ENCODE results near the gene NDUFA13. TPM values are rescaled to one million over a fixed set of nuclear protein-coding genes. Genes with fewer than 3 reads are reported as not detected.

Gene NDUFA13
- polyA plus RNA-seq, 4 donors: 161 to 320 (median 247) TPM

DNA sequence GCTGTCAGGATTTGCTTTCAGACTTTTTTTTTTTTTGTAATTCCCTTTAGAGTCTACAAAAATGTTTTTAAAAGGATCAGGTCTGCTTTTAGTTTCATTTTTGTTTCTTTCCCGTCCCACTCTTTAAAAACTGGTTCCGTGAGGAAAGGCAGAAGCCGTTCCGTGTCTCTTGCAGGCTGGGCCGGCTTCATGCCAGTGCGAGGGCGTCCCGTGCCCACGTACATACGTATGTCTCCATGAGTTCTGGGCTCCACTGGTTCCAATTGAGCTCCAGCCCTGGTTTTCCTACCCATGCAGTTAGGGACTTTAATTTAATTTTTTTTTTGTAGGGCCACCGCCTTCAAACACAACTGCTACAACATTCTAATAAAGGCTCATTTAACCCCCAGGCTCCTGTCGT lies 9.4 kb upstream of the NDUFA13 start:
- no peak for DNase-seq (ENCODE audit: low read depth in 4 of 4, low spot score in 3 of 4)

DNA sequence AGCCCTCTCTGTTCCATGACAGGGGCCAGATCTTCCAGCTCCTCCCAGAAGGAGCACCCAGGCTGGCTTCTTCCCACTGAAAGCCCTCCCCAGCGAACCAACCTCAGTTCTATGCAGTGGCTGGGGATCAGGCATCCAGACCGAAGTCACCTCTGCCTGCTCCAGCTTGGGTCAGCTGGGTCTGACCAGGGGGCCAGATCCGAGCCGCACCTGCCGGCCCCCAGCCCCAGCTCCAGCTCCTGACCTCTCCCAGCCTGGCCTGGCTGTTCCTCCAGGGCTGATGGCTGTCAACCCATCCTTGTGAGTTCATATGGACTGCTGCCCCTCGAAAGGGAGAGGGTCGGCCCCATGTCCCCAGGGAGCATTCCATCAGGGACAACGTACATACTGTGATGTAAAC lies 8.7 kb upstream of the NDUFA13 start:
- DNase-seq (ENCODE audit: low read depth in 4 of 4, low spot score in 3 of 4): no peak

DNA sequence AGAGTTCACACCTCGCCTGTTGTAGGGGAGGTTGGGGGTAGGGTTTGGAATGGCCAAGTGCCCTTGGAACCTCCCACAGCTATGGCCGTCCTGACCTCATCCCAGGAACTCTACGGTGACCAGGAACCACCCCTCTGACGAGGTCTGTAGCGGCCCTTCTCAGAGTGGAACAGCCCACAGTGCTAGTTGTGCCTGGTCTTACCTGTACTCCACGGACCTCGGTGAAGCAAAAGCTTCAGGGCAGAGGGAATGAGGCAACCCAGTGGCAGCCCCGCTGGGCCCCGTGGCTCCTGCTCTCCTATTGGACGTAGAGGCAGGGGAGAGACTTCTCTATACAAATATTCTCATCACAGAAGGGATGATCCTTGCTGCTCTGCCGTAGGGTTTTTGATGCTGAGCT lies 7.8 kb upstream of the NDUFA13 start:
- DNase-seq (ENCODE audit: low read depth in 4 of 4, low spot score in 3 of 4): no peak

DNA sequence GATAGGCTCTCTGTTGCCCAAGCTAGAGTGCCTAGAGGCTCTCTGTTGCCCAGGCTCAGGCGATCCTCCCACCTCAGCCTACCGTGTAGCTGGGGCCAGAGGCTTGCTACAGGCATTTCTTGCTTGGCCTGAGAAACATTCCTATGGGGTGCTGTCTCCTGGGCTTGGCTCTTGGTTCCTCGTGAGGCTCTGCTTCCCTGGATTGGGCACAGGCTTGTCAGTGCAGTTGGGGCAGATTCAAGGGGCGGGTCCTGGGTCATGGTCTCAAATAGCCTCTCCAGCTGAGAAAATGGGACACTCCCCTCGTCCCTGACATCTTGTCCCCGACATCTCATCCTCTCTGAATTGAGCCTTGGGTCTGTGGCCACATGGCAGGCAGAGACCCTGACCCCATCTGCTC lies 5.6 kb upstream of the NDUFA13 start:
- DNase-seq (ENCODE audit: low read depth in 4 of 4, low spot score in 3 of 4): no peak

DNA sequence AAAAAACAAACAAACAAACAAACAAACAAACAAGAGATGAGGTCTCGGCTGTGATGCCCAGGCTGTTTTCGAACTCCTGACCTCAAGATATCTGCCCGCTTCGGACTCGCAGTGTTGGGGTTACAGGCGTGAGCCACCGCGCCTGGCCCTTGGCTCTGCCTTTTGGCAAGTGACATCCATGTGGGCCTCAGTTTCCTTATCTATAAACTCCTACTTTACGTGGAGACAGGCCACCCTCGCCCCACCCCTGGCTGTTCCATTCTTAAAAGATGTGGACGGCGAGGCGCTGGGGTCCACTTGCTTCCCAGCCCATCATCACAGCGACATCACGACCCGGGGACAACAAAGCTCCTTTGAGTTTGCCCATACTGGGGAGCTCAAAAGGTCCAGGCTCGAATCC lies 2.3 kb upstream of the NDUFA13 start:
- DNase-seq (ENCODE audit: low read depth in 4 of 4, low spot score in 3 of 4): no peak

DNA sequence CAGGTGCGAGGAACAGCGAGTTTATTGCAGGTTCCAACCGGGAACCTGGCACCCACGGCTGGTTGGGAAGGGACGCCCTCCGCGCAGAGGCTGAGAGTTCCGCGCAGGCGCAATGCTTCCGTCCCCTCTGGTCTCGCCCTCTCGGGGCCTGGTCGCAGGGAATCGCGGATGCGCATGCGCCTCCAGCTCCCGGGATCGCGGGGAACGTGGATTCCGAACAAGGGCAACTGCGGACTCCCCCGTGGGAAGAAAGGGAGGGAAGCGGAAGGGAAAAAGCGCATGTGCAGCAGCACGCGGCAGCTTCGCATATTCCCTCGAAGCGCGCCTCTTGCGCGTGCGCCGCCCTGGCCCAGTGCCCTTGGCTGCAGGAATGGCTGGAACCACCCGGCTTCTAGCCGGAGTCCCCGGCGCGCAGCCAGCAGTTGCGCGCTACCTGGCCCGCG lies 1.8 kb upstream of the NDUFA13 start:
- DNase-seq (ENCODE audit: low read depth in 4 of 4, low spot score in 3 of 4): peak in 1 of 4 donors; percentile 66

DNA sequence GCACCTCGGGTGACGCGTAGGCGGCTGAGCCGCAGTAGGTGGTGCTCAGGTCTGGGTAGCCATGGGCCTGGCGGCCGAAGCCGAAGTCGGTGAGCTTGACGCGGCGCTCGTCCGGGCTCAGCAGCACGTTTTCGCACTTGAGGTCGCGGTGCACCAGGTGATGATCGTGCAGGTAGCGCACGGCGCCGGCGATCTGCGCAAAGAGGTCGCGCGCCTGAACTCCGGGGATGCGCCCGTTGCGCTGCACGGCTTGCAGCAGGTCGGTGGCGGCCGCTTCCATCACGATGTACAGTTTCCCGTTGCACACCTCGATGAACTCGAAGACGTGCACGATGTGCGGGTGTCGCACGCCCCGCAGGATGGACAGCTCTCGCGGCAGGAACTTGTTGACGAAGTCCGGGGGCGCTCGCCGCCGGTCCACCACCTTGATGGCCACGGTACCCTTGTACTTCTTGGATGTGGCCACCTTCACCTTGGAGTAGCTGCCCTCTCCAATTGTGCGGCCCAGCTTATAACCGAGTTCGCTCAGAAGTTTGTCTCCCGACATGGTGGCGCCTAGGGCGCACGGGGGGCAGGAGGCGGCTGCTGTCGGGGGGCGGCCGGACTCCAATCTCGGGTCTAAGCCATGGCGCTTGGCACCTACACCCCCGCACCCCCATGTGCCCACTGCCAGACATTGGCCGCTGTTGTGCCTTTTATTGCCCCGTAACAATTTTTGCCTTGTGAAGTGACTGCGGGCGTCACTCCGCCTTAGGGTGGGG lies 964 bp upstream of the NDUFA13 start, which contains the start of gene TSSK6:
TSSK6 (minus strand) TSS at position 668 of the 761 bp plus-strand sequence; CDS start at position 547, 121 bp downstream.
- no peak for DNase-seq (ENCODE audit: low read depth in 4 of 4, low spot score in 3 of 4)

DNA sequence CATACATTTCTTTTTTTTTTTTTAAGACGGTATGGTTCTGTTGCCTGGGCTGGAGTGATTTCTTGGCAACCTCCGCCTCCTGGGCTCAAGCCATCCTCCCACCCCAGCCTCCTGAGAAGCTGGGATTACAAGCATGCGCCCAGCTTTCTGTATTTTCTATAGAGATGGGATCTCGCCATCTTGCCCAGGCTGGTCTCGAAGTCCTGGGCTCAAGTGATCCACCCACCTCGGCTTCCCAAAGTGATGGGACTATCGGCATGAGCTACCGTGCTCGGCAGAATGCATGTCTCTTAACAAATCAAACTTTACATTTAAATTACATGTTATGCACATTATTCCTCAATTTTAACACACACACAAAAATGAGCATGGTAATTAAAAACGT lies 1.2 kb downstream of the NDUFA13 start:
- no peak for DNase-seq (ENCODE audit: low read depth in 4 of 4, low spot score in 3 of 4)

DNA sequence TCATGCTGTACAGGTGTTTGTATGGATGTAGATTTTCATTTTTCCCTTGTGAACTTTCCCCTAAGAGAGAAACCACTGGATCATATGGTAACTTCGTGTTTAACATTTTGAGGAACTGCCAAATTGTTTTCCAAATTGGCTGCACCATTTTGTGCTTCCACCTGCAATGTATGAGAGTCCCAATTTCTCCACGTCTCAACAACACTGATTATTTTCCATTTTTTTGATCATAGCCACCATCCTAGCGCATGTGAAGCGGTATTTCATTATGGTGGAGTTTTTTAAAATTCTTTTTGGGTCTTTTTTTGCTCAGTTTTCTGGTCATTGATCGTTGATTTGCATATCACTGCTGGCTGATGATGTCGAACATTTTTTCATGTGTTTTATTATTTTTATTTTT lies 5.0 kb downstream of the NDUFA13 start:
- no peak for DNase-seq (ENCODE audit: low read depth in 4 of 4, low spot score in 3 of 4)

DNA sequence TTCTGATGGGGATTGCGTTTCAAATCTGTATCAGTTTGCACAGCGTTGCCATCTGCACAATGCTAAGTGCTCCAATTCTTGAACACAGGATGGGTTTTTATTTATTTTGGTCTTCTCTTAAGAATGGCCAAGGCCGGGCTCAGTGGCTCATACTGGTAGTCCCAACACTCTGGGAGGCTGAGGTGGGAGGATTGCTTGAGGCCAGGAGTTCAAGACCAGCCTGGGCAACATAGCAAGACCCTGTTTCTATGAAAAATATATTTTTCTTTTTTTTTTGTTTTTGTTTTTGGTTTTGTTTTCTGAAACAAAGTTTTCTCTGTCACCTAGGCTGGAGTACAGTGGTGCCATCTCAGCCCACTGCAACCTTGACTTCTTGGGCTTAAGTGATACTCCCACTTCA lies 7.2 kb downstream of the NDUFA13 start:
- DNase-seq (ENCODE audit: low read depth in 4 of 4, low spot score in 3 of 4): no peak

DNA sequence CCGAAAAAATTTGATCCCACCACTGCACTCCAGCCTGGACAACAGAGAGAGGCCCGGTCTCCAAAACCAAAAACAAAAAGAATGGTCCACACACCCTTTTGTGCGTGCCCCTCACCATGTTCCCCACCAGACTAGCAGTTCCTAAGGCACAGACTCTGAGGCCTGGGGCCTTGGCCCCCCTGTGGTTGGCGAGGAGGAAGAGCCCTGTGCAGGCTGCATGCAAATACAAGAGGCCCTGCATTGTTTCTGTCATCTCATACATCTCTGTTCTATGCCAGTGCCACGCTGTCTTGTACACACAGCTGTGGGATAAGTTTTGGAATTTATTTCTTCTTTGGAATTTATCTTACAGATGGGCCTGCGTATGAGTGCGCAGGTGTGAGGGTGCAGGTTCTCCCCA lies 8.0 kb downstream of the NDUFA13 start:
- DNase-seq (ENCODE audit: low read depth in 4 of 4, low spot score in 3 of 4): no peak

DNA sequence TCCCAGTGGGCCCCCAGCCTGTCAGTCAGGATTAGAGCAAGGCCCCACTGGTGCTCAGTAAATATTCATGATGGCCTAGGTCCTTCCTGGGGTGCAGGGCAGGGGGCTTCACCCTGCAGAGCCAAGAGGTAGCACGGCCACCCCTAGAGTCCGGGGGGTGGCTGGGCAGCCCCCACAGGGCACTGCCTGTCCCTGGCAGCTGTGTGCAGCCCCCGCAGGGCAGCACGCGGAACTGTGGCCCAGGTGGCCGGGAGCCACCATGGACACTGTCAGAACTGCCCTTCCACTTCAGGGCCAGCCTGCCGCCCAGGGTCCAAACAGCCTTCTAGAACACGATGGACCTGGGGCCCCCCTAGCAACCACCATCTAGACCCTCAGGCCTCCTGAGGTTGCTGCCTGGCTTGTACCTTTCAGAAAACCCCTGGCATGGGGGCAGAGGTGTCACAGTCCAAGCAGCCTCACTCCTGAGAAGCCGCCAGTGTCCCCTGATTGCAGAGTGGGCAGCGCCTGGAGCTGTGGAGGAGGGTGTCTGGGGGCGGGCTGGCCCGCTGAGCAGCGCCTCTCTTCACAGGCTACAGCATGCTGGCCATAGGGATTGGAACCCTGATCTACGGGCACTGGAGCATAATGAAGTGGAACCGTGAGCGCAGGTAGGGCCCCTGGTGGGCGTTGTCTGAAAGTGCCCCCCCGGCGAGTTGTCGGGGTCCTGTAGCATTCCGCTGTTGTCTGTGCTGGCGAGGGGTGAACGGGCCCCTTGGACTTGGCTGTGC lies 9.8 kb downstream of the NDUFA13 start:
- no peak for DNase-seq (ENCODE audit: low read depth in 4 of 4, low spot score in 3 of 4)

DNA sequence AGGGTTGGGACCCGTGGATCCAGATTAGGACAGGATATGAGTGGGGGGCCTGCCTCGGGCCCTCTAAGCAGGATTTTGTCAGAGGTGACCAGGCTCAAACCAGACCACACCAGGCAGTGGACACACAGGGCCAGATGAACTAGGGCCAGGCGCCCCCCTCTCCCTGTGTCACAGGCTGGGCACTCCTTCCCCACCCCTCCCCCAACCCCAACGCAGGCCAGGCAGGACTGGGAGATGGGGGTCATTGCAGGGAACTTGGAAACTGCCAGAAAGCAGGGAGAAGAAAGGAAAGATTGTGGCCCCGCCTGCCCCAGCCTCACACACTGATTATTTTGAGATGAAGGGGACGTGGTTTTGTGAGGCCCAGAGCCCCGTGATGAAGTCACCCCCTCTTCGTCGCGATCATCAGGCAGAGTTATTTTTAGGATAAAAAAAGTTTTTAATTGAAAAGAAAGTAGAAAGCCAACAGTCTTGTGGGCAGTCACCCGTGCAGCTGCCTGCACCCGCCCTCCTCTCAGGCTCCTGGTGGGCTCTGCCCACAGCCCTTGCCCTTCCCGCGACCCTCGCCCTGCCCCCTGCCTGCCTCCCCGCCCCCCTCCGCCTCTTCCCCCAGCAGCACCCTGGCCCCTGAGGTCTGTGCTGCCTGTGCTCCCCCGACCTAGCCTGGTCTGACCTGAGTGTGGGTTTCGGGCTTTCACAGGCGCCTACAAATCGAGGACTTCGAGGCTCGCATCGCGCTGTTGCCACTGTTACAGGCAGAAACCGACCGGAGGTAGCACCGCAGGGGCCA lies 10.8 kb downstream of the NDUFA13 start:
- no peak for DNase-seq (ENCODE audit: low read depth in 4 of 4, low spot score in 3 of 4)

DNA sequence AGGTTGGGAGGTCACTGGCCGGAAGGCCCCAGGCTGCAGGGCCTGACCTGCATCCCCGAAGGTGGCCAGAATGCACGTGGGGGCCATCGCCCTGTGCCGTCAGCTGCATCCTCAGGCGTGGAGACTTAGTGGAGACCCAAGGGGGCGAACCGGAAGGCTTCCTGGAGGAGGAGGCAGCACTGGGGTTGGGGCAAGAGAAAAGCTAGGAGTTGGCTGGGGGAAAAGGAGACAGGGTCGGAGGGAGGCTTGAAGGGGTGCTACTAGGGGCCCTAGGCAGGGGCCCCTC lies 11.3 kb downstream of the NDUFA13 start:
- DNase-seq (ENCODE audit: low read depth in 4 of 4, low spot score in 3 of 4): no peak

DNA sequence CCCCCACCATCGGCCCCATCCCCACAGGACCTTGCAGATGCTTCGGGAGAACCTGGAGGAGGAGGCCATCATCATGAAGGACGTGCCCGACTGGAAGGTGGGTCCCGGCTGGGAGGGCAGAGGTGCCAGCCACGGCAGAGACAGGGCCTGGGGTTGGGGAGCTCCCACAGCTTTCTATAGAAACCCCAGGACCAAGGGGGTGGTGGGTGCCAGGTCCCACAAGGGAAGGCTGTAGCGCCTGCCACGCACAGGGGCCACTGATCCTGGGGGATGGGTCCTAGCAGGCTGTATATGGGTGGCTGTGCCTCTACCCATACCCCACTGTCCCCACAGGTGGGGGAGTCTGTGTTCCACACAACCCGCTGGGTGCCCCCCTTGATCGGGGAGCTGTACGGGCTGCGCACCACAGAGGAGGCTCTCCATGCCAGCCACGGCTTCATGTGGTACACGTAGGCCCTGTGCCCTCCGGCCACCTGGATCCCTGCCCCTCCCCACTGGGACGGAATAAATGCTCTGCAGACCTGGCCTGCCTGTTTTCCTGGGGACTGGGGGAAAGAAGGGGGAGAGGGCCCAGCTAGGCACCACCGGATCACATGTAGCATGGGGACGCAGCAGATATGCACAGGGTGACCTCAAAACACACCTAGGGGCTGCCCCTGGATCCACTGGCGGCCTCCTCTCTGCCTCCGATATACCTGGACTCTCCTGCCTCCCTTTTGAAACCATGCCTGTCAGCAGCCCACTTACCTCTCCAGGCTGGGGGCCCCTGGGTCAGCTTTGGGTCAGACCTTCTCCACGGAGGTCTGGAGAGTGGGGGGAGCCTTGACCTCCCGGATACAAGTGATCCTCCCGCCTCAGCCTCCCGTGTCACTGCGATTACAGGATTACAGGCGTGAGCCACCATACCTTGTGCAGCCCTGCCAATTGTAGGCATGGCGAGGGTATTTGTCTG lies 11.9 kb downstream of the NDUFA13 start:
- DNase-seq (ENCODE audit: low read depth in 4 of 4, low spot score in 3 of 4): no peak

DNA sequence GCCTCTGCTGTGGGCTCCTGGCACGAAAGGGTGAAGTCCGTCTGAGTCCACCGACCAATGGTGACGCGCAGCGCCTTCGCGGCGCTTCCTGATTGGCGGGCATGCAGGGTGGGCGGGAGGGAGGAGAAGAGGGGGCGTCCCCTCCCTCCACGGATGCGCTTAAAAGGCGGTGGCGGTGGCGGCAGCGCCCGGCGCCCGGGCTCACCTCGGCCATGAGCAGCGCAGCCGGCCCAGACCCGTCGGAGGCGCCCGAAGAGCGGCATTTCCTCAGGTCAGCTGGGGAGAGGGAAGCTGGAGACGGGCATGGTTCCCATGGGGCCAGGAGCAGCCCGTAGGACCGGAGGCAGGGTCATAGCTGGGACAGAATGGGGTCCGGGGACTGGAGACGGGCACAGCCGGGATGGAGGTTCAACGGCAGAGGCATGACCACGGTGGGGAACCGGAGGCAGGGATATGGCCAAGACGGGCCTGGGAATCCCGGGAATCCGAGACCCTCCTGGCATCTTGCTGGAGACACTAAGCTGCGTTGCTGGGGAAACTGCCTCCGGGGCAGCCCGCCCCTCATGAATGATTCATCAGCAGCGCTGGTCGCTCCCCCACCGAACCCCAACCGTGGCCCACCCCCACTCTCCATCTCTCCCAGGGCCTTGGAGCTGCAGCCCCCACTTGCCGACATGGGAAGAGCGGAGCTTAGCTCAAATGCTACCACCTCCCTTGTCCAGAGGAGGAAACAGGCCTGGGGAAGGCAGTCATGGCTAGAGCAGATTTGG lies 12.9 kb downstream of the NDUFA13 start, which contains the start of gene YJEFN3:
YJEFN3 (plus strand) TSS at position 191 of the 770 bp plus-strand sequence; CDS start at position 213, 22 bp downstream.
- DNase-seq (ENCODE audit: low read depth in 4 of 4, low spot score in 3 of 4): no peak

DNA sequence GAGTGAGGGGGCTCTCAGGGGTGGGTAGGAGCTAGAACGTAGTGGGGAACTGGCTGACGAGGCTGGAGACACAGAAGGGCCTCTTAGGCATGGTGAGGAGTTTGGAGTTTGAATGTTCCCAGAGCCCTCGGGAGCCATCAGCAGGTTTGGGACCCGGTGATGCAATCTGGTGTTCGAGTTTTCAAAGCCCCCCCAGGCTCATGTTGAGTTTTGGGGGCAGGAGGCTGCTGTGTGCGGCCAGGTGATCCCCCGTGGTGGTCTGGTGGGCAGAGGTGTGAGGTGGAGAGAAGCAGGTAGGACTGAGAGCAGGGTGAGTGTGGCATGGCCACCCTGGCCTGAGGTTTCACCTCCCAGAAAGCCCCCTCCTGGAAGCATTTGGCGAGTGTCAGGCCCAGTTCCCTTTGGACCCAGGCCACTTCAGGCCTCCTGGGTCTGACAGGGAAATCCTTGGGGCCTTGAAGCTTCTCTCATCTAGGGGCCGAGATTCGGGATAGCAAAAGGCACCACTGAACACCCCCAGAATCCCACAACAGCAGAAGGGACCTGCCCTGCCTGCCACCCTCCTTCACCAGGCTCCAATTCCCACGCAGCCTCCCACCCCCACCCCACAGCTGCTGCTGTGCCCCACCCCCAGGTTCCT lies 13.9 kb downstream of the NDUFA13 start:
- DNase-seq (ENCODE audit: low read depth in 4 of 4, low spot score in 3 of 4): no peak

DNA sequence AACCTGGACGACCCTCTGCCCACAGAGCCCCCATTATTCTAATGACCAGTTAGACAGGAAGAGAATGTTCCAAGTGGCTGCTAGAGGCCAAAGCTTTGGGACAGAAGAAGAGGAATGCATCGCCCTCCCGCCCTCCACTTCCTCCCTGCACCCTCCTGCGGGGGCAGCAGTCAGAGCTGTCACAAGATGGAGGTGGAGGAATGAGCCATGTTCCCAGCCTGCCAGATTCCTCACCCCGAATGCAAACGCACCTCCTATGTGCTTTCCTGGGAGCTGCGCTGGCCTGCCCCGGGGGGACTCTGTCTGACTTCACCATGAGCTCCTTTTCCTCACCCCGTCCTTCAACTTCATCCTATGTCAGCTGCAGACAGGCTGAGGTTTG lies 14.4 kb downstream of the NDUFA13 start:
- DNase-seq (ENCODE audit: low read depth in 4 of 4, low spot score in 3 of 4): no peak

DNA sequence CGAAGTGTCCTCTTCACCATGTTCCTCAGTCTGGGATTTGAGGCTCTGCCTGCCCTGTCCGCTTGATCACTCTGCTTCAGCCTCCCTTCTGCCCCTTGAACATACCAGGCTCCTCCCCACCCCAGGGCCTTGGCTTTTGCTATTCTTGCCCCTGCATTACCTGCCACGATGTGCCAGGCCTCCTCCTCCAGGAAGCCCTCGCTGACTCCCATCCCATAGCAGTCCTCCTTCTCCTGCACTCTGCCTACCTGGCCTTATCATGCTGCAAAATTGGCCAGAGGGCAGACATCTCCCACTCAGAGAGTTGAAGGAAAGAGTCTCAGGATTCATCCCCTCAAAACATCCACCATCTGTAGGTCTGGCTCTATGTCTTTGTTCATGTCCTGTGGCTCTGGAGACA lies 14.9 kb downstream of the NDUFA13 start:
- DNase-seq (ENCODE audit: low read depth in 4 of 4, low spot score in 3 of 4): no peak
